Measurements from ENCODE around the gene TGIF1. TPM values are rescaled to one million over a fixed set of nuclear protein-coding genes. Genes with fewer than 3 reads are reported as not detected.

TGIF1 gene
- total and polyA plus RNA-seq, 10 of the 15 experiments (the other 5 are each of a cell fraction or from before 2014, with no cell fraction given), result 1.8 to 8.5 (median 6.4) TPM

DNA sequence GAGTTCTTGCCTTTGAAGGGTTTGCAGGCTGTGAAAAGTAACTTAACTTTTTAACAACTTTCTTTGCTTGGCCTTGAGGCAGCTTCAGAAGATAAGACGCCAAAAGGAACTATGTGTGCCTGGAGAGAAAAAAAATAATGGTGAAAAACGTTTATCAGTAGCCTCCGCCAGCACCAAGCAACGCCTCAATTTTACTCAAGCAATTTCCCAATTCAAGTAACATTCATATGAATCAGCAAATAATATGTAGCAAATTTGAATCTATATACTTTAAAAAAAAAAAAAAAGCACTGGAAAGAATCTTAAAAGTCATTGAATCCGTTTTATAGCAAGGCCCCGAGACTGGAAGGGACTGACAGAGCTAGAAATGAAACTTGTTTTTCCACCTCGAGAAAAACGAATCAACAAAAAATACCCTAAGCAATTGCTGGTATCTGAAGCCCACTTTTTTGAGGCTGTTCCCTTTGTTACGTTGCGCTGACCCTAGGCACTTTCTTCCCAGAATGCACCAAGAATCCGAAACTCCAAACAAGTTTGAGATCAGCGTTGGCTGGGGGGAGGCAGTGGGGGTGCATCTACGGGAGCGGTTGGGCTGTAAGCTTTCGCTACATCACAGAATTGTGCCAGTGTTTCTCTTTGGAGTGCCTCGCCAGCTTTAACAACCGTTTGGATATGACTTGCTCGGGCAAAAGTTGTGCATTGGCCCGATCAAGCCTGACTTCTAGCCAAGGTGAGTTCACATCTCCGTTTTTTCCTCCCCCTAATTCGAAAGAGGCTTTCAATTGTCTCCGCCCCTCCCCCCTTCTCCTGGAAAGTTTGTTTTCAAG lies 2.7 kb upstream of the TGIF1 start:
- peaks cover under 1 to 14% of the 10 kb centered on the region in 2 experiments; a peak in 3 of 4 replicates for H3K27me3 ChIP-seq (replicated peaks in 1 of 2; ENCODE audit: control insufficient read depth in 2 of 2, insufficient read depth in 2 of 2, low read length in 1 of 2)
- H2AFZ ChIP-seq (ENCODE audit: control insufficient read depth, low read depth, low read length), result peak overlapping the region; percentile 77
- H3K4me3 ChIP-seq, result peak overlapping the region; percentile 82
- peak overlapping the region; percentile 50; the same call in 1 of the 2 replicates for H3K9ac ChIP-seq (ENCODE audit: control insufficient read depth, insufficient read depth, low read length)
- ChIA-PET CTCF (interaction anchor here (0.6 to 2.2 kb wide), 18 partner anchors 7 to 540 kb away, joined by 3 to 11 read pairs (median 4); no protein-coding TSS in a partner anchor), SMC1A (ENCODE audit: uncharacterized antibody, unreplicated experiment) (interaction anchor here (0.7 to 3.2 kb wide), 18 partner anchors 8 to 219 kb away, joined by 3 to 16 read pairs (median 4); no protein-coding TSS in a partner anchor), POLR2A (interaction anchor here (0.6 to 3.5 kb wide), 13 partner anchors 9 to 1584 kb away, joined by 3 to 16 read pairs (median 3); no protein-coding TSS in a partner anchor), RAD21 (ENCODE audit: unreplicated experiment) (interaction anchor here (0.6 to 3.5 kb wide), 17 partner anchors 11 to 541 kb away, joined by 3 to 18 read pairs (median 4); no protein-coding TSS in a partner anchor)
- ATAC-seq (no peak), FAIRE-seq (no peak), DNase-seq (ENCODE audit: low read depth, low spot score) (no peak)
- in situ Hi-C loops (cut with MboI), result no loop called here
- 17% methylated on average over 22 of the region's 22 CpGs for WGBS (ENCODE audit: insufficient coverage, insufficient replicate concordance, low lambda C conversion rate, missing lambda C conversion rate)
- H3K36me3 ChIP-seq (ENCODE audit: control insufficient read depth in 2 of 2, insufficient read depth in 2 of 2, low read length in 1 of 2), result no peaks in the 10 kb centered on the region
- H3K27ac ChIP-seq (ENCODE audit: control insufficient read depth, insufficient read depth), result peak overlapping the region; percentile 50
- H3K4me2 ChIP-seq (ENCODE audit: control insufficient read depth, insufficient read depth), result peak overlapping the region; percentile 98
- no peaks in the 10 kb centered on the region for H3K79me2 ChIP-seq (ENCODE audit: control insufficient read depth, insufficient read depth, low read length)
- peaks cover 13% of the 10 kb centered on the region for H3K4me1 ChIP-seq (ENCODE audit: control insufficient read depth, insufficient read depth, low read length)
- no peaks in the 10 kb centered on the region; the same call in 2 of the 3 replicates for H3K9me3 ChIP-seq (replicated peaks; ENCODE audit: control insufficient read depth, insufficient read depth, low read length)
- intact Hi-C loops (cut with micrococcal nuclease; ENCODE audit: unreplicated experiment), result loop anchor here (5.0 kb wide), 4 partner anchors 45 to 125 kb away; no protein-coding TSS in a partner anchor
- no TSS peak for BruUV-seq (replicated peaks)
- H4K20me1 ChIP-seq (ENCODE audit: control insufficient read depth, insufficient read depth), result no peaks in the 10 kb centered on the region
- TF ChIP-seq ETV6 (conservative IDR thresholded peaks at IDR 0.05 in 1 of 2, IDR thresholded peaks at IDR 0.05 in 1 of 2; ENCODE audit: borderline replicate concordance in 1 of 2, low read depth in 1 of 2), result 0 out of 4 replicates have a peak, but pooled peaks of 1 of the 2 experiments have one; percentile 44
- TF ChIP-seq CBX5 (IDR thresholded peaks at IDR 0.05; ENCODE audit: low read depth), result 0 out of 2 replicates have a peak, but pooled peaks have one; percentile 15
- TF ChIP-seq, protein P1, sequence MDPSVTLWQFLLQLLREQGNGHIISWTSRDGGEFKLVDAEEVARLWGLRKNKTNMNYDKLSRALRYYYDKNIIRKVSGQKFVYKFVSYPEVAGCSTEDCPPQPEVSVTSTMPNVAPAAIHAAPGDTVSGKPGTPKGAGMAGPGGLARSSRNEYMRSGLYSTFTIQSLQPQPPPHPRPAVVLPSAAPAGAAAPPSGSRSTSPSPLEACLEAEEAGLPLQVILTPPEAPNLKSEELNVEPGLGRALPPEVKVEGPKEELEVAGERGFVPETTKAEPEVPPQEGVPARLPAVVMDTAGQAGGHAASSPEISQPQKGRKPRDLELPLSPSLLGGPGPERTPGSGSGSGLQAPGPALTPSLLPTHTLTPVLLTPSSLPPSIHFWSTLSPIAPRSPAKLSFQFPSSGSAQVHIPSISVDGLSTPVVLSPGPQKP (IDR thresholded peaks at IDR 0.05; ENCODE audit: low read depth, low read length), result no peak
- no peak for TF ChIP-seq EGR1 (IDR thresholded peaks at IDR 0.05; ENCODE audit: borderline replicate concordance in 1 of 2, low read depth in 2 of 2, low read length in 2 of 2)
- TF ChIP-seq GATAD2B (conservative IDR thresholded peaks at IDR 0.05; ENCODE audit: low read depth), result 0 out of 2 replicates have a peak, but pooled peaks have one; percentile 0
- TF ChIP-seq, protein P2, sequence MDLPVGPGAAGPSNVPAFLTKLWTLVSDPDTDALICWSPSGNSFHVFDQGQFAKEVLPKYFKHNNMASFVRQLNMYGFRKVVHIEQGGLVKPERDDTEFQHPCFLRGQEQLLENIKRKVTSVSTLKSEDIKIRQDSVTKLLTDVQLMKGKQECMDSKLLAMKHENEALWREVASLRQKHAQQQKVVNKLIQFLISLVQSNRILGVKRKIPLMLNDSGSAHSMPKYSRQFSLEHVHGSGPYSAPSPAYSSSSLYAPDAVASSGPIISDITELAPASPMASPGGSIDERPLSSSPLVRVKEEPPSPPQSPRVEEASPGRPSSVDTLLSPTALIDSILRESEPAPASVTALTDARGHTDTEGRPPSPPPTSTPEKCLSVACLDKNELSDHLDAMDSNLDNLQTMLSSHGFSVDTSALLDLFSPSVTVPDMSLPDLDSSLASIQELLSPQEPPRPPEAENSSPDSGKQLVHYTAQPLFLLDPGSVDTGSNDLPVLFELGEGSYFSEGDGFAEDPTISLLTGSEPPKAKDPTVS (IDR thresholded peaks at IDR 0.05; ENCODE audit: low read depth, low read length), result no peak
- TF ChIP-seq STAT3 (IDR thresholded peaks at IDR 0.05; ENCODE audit: low read depth, low read length), result no peak
- TF ChIP-seq HDGF (IDR thresholded peaks at IDR 0.05), result no peak
- TF ChIP-seq BMI1 (IDR thresholded peaks at IDR 0.05; ENCODE audit: borderline replicate concordance), result peak; percentile 63; the same call in 1 of the 2 replicates
- peak; percentile 38; the same call in 1 of the 2 replicates for TF ChIP-seq JUNB (IDR thresholded peaks at IDR 0.05)
- no peak for TF ChIP-seq TAF1 (IDR thresholded peaks at IDR 0.05; ENCODE audit: borderline replicate concordance, low read depth, low read length)
- TF ChIP-seq, protein P3, sequence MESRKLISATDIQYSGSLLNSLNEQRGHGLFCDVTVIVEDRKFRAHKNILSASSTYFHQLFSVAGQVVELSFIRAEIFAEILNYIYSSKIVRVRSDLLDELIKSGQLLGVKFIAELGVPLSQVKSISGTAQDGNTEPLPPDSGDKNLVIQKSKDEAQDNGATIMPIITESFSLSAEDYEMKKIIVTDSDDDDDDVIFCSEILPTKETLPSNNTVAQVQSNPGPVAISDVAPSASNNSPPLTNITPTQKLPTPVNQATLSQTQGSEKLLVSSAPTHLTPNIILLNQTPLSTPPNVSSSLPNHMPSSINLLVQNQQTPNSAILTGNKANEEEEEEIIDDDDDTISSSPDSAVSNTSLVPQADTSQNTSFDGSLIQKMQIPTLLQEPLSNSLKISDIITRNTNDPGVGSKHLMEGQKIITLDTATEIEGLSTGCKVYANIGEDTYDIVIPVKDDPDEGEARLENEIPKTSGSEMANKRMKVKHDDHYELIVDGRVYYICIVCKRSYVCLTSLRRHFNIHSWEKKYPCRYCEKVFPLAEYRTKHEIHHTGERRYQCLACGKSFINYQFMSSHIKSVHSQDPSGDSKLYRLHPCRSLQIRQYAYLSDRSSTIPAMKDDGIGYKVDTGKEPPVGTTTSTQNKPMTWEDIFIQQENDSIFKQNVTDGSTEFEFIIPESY (IDR thresholded peaks at IDR 0.05), result no peak
- TF ChIP-seq SMARCA5 (IDR thresholded peaks at IDR 0.05), result 0 out of 2 replicates have a peak, but pooled peaks have one; percentile 52
- TF ChIP-seq, protein P4, sequence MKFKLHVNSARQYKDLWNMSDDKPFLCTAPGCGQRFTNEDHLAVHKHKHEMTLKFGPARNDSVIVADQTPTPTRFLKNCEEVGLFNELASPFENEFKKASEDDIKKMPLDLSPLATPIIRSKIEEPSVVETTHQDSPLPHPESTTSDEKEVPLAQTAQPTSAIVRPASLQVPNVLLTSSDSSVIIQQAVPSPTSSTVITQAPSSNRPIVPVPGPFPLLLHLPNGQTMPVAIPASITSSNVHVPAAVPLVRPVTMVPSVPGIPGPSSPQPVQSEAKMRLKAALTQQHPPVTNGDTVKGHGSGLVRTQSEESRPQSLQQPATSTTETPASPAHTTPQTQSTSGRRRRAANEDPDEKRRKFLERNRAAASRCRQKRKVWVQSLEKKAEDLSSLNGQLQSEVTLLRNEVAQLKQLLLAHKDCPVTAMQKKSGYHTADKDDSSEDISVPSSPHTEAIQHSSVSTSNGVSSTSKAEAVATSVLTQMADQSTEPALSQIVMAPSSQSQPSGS (IDR thresholded peaks at IDR 0.05; ENCODE audit: low read length), result no peak
- TF ChIP-seq KAT2A (conservative IDR thresholded peaks at IDR 0.05; ENCODE audit: control insufficient read depth, low read depth, low read length), result no peak
- no peak for TF ChIP-seq EED (IDR thresholded peaks at IDR 0.05; ENCODE audit: low read depth)

Measured in GM12878 (cell line).